ENCODE results near the gene VAT1L.

DNA sequence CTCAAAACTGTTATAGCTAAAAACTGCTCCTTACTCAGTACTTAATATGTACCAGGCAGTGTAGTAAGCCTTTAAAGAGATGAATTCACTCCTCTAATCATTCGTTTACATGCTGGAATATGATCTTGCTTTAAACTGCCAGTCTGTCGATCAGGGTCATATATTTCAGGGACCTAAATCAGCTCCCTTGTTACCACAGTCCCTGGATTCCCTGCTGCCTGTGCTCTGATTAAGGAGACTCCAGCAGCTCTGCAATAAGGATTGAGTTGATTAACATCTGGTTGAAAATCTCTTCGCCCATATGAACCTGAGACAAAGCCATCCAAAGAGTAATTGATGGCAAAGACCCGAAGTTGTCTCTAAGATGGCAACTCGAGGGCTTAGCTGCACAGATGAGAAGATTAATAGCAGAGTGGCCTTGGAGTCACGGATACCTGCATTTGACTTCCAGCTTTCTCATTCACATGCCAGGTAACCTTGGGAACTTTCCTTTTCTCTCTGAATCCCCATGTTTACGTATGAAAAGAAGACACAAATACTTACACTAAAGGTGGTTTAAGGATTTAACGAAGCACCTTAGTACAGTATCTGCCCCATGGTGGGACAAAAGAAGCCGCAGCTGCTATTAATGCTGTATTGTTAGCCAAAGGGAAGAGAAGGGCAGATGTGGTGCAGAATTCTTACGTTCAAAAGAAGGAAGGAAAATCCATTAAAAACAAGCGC lies 68.2 kb downstream of the VAT1L start:
- TF ChIP-seq POLR2A (IDR thresholded peaks at IDR 0.05; ENCODE audit: low read length) (no peak), GATA1 (IDR thresholded peaks at IDR 0.05; ENCODE audit: low read depth, low read length) (no peak)
